ENCODE results near the gene VNN1.
"Not testable (repeated sequence)": the region's sequence is repeated elsewhere in the genome, so short reads cannot be mapped to it uniquely, and the experiment has no call there.

The VNN1 gene

DNA sequence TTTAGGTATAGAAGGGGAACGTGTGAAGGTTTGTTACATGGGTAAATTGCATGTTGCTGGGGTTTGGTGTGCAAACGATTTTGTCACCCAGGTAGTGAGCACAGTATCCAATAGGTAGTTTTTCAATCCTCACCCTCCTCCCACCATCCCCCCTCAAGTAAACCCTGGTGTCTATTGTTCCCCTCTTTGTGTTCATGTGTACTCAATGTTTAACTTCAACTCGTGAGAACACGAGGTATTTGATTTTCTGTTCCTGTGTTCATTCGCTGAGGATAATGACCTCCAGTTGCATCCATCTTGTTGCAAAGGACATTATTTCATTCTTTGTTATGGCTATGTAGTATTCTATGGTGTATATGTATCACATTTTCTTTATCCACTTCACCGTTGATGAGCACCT lies 11.6 kb upstream of the VNN1 start:
- no peak overlapping the region for H3K9ac ChIP-seq (ENCODE audit: low read length)
- H3K4me3 ChIP-seq (ENCODE audit: low read depth, low read length): no peak overlapping the region
- H3K27me3 ChIP-seq (ENCODE audit: control insufficient read depth, insufficient read depth, low read length): no peaks in the 10 kb centered on the region
- no peaks in the 10 kb centered on the region for H3K36me3 ChIP-seq (ENCODE audit: control insufficient read depth, insufficient read depth, low read length)
- no peaks in the 10 kb centered on the region for H3K4me1 ChIP-seq (ENCODE audit: control insufficient read depth, insufficient read depth, low read length)
- no peaks in the 10 kb centered on the region for H3K9me3 ChIP-seq (ENCODE audit: control insufficient read depth, insufficient read depth, low read depth, low read length)
- H3K27ac ChIP-seq (ENCODE audit: low read depth, low read length): no peak overlapping the region

GRCh38 chr6:132719736-132720448 lies 6.0 kb upstream of the VNN1 start:
- Histone ChIP-seq H3K27ac (ENCODE audit: low read depth, low read length) (no peak overlapping the region), H3K27me3 (ENCODE audit: control insufficient read depth, insufficient read depth, low read length) (no peaks in the 10 kb centered on the region), H3K4me1 (ENCODE audit: control insufficient read depth, insufficient read depth, low read length) (no peaks in the 10 kb centered on the region), H3K36me3 (ENCODE audit: control insufficient read depth, insufficient read depth, low read length) (no peaks in the 10 kb centered on the region), H3K9ac (ENCODE audit: low read length) (no peak overlapping the region), H3K9me3 (ENCODE audit: control insufficient read depth, insufficient read depth, low read depth, low read length) (no peaks in the 10 kb centered on the region), H3K4me3 (ENCODE audit: low read depth, low read length) (no peak overlapping the region)

DNA sequence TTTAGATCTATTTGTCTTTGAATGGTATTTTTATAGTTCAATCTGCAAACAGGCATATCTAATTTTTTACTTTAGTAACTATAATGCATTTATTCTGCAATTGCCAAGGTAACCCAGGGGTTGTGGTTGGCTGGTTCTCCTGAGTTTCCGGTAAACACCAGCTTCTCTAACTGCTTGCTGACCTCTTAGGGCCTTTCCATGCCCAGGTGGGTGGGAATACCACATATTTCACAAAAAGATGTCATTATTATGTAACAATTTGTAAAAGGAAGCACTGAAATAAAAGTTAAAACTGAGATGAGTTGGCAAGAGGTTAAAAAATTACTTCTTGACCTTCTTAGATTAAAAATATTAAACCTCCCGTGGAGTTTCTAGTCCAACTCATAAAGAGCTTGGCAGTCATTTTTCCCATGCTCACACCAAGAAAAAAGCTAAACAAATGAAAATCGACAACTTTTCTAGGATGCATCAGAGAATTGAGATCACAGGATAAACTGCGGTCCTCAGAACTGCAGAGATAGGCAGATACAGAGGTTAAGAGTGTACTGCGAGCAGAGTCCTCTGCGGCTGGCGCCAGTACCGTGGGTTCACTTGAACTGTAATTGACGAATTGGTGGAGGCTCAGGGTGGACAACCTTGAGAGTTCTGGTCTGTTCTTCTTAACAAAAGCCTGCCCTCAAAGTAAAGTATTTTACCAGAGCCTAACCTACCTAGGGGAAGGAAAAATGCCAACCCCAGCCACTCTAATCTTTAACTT lies 2.2 kb upstream of the VNN1 start:
- H3K27ac ChIP-seq (ENCODE audit: low read depth, low read length): no peak overlapping the region
- H3K9me3 ChIP-seq (ENCODE audit: control insufficient read depth, insufficient read depth, low read depth, low read length): no peaks in the 10 kb centered on the region
- H3K4me1 ChIP-seq (ENCODE audit: control insufficient read depth, insufficient read depth, low read length): no peaks in the 10 kb centered on the region
- H3K9ac ChIP-seq (ENCODE audit: low read length): no peak overlapping the region
- no peaks in the 10 kb centered on the region for H3K36me3 ChIP-seq (ENCODE audit: control insufficient read depth, insufficient read depth, low read length)
- no peaks in the 10 kb centered on the region for H3K27me3 ChIP-seq (ENCODE audit: control insufficient read depth, insufficient read depth, low read length)
- H3K4me3 ChIP-seq (ENCODE audit: low read depth, low read length): no peak overlapping the region

- Histone ChIP-seq H3K36me3 (ENCODE audit: control insufficient read depth, insufficient read depth, low read length) (no peaks in the 10 kb centered on the region), H3K4me1 (ENCODE audit: control insufficient read depth, insufficient read depth, low read length) (no peaks in the 10 kb centered on the region), H3K27me3 (ENCODE audit: control insufficient read depth, insufficient read depth, low read length) (no peaks in the 10 kb centered on the region), H3K9me3 (ENCODE audit: control insufficient read depth, insufficient read depth, low read depth, low read length) (no peaks in the 10 kb centered on the region), H3K27ac (ENCODE audit: low read depth, low read length) (no peak overlapping the region), H3K9ac (ENCODE audit: low read length) (no peak overlapping the region), H3K4me3 (ENCODE audit: low read depth, low read length) (no peak overlapping the region)
These were observed 1.3 kb upstream of the VNN1 start for GRCh38 chr6:132715204-132715603.

DNA sequence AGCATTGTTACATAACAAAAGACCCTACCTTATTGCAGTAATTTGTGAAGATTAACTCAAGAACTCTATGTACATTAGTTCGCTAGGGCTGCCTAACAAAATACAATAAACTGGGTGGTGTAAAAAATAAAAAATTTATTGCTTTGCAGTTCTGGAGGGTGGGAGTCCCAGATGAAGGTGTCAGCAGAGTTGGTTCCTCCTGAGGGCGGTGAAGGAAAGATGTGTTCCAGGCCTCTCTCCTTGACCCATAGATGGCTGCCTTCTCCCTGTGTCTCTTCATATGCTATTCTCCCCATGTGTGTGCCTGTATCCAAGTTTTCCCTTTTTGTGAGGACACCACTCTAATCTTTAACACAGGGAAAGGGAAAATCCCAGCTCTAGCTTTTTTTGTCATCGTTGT lies 305 bp upstream of the VNN1 start:
- H3K9me3 ChIP-seq (ENCODE audit: control insufficient read depth, insufficient read depth, low read depth, low read length): no peaks in the 10 kb centered on the region
- no peaks in the 10 kb centered on the region for H3K27me3 ChIP-seq (ENCODE audit: control insufficient read depth, insufficient read depth, low read length)
- H3K4me3 ChIP-seq (ENCODE audit: low read depth, low read length): no peak overlapping the region
- no peaks in the 10 kb centered on the region for H3K36me3 ChIP-seq (ENCODE audit: control insufficient read depth, insufficient read depth, low read length)
- no peak overlapping the region for H3K9ac ChIP-seq (ENCODE audit: low read length)
- no peak overlapping the region for H3K27ac ChIP-seq (ENCODE audit: low read depth, low read length)
- no peaks in the 10 kb centered on the region for H3K4me1 ChIP-seq (ENCODE audit: control insufficient read depth, insufficient read depth, low read length)

GRCh38 chr6:132712366-132712765 lies 1.5 kb downstream of the VNN1 start:
- Histone ChIP-seq H3K9ac (ENCODE audit: low read length) (no peak overlapping the region), H3K27ac (ENCODE audit: low read depth, low read length) (no peak overlapping the region), H3K36me3 (ENCODE audit: control insufficient read depth, insufficient read depth, low read length) (no peaks in the 10 kb centered on the region), H3K4me1 (ENCODE audit: control insufficient read depth, insufficient read depth, low read length) (no peaks in the 10 kb centered on the region), H3K27me3 (ENCODE audit: control insufficient read depth, insufficient read depth, low read length) (no peaks in the 10 kb centered on the region), H3K9me3 (ENCODE audit: control insufficient read depth, insufficient read depth, low read depth, low read length) (no peaks in the 10 kb centered on the region), H3K4me3 (ENCODE audit: low read depth, low read length) (no peak overlapping the region)

- H3K27me3 ChIP-seq (ENCODE audit: control insufficient read depth, insufficient read depth, low read length): no peaks in the 10 kb centered on the region
- no peaks in the 10 kb centered on the region for H3K36me3 ChIP-seq (ENCODE audit: control insufficient read depth, insufficient read depth, low read length)
- H3K9me3 ChIP-seq (ENCODE audit: control insufficient read depth, insufficient read depth, low read depth, low read length): no peaks in the 10 kb centered on the region
- H3K27ac ChIP-seq (ENCODE audit: low read depth, low read length): no peak overlapping the region
- no peak overlapping the region for H3K9ac ChIP-seq (ENCODE audit: low read length)
- H3K4me1 ChIP-seq (ENCODE audit: control insufficient read depth, insufficient read depth, low read length): no peaks in the 10 kb centered on the region
- H3K4me3 ChIP-seq (ENCODE audit: low read depth, low read length): no peak overlapping the region
These were observed 5.1 kb downstream of the VNN1 start for GRCh38 chr6:132708771-132709170.

- no peaks in the 10 kb centered on the region for H3K4me1 ChIP-seq (ENCODE audit: control insufficient read depth, insufficient read depth, low read length)
- H3K9ac ChIP-seq (ENCODE audit: low read length): no peak overlapping the region
- no peak overlapping the region for H3K4me3 ChIP-seq (ENCODE audit: low read depth, low read length)
- H3K27me3 ChIP-seq (ENCODE audit: control insufficient read depth, insufficient read depth, low read length): no peaks in the 10 kb centered on the region
- H3K36me3 ChIP-seq (ENCODE audit: control insufficient read depth, insufficient read depth, low read length): no peaks in the 10 kb centered on the region
- H3K9me3 ChIP-seq (ENCODE audit: control insufficient read depth, insufficient read depth, low read depth, low read length): no peaks in the 10 kb centered on the region
- no peak overlapping the region for H3K27ac ChIP-seq (ENCODE audit: low read depth, low read length)
These were observed 5.9 kb downstream of the VNN1 start for GRCh38 chr6:132708002-132708401.

DNA sequence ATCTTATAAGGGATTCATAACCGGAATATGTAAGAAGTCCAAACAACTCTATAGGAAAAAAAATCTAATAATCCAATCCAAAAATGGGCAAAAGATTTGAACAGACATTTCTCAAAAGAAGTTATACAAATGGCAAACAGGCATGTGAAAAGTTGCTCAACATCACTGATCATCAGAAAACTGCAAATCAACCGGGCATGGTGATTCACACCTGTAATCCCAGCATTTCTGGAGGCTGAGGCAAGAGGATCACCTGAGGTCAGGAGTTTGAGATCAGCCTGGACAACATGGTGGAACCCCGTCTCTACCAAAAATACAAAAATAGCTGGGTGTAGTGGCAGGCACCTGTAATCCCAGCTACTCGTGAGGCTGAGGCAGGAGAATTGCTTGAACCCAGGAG lies 7.1 kb downstream of the VNN1 start:
- H3K4me1 ChIP-seq (ENCODE audit: control insufficient read depth, insufficient read depth, low read length); H3K36me3 ChIP-seq (ENCODE audit: control insufficient read depth, insufficient read depth, low read length); H3K4me3 ChIP-seq (ENCODE audit: low read depth, low read length); H3K9ac ChIP-seq (ENCODE audit: low read length); H3K27me3 ChIP-seq (ENCODE audit: control insufficient read depth, insufficient read depth, low read length); H3K27ac ChIP-seq (ENCODE audit: low read depth, low read length); H3K9me3 ChIP-seq (ENCODE audit: control insufficient read depth, insufficient read depth, low read depth, low read length): not testable (repeated sequence)

GRCh38 chr6:132703936-132704335 lies 9.9 kb downstream of the VNN1 start:
- Histone ChIP-seq H3K4me3 (ENCODE audit: low read depth, low read length) (no peak overlapping the region), H3K27me3 (ENCODE audit: control insufficient read depth, insufficient read depth, low read length) (no peaks in the 10 kb centered on the region), H3K9me3 (ENCODE audit: control insufficient read depth, insufficient read depth, low read depth, low read length) (no peaks in the 10 kb centered on the region), H3K36me3 (ENCODE audit: control insufficient read depth, insufficient read depth, low read length) (no peaks in the 10 kb centered on the region), H3K4me1 (ENCODE audit: control insufficient read depth, insufficient read depth, low read length) (no peaks in the 10 kb centered on the region), H3K9ac (ENCODE audit: low read length) (no peak overlapping the region), H3K27ac (ENCODE audit: low read depth, low read length) (no peak overlapping the region)

- no peaks in the 10 kb centered on the region for H3K9me3 ChIP-seq (ENCODE audit: control insufficient read depth, insufficient read depth, low read depth, low read length)
These were observed 15.2 kb downstream of the VNN1 start for GRCh38 chr6:132698608-132699007.

More at GRCh38 chr6:132698608-132699007, 15.2 kb downstream of the VNN1 start:
- Histone ChIP-seq H3K27ac (ENCODE audit: low read depth, low read length) (no peak overlapping the region), H3K27me3 (ENCODE audit: control insufficient read depth, insufficient read depth, low read length) (no peaks in the 10 kb centered on the region), H3K36me3 (ENCODE audit: control insufficient read depth, insufficient read depth, low read length) (no peaks in the 10 kb centered on the region), H3K4me1 (ENCODE audit: control insufficient read depth, insufficient read depth, low read length) (no peaks in the 10 kb centered on the region), H3K4me3 (ENCODE audit: low read depth, low read length) (no peak overlapping the region), H3K9ac (ENCODE audit: low read length) (no peak overlapping the region)
